ENCODE measurements around the gene NUFIP1.

DNA sequence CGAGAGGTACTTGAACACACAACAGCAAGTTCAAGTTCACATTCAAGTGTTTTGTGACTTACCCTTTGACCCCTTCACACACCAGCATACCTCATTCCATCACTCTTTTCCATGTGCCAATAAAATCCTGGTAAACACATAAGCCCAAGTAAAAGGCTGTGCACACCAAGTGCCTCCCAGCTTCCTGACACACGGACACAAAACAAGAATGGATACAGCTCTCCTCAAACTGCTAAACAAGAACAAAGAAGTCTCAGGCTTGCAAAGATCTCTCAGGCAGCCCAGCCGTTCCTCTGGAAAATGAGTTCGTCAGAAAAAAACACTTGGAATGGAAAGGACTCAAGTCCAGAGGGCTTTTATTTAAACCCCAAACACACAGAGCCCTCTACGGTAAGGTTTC is 83.7 kb downstream of the NUFIP1 start:
- TF ChIP-seq, protein P1, sequence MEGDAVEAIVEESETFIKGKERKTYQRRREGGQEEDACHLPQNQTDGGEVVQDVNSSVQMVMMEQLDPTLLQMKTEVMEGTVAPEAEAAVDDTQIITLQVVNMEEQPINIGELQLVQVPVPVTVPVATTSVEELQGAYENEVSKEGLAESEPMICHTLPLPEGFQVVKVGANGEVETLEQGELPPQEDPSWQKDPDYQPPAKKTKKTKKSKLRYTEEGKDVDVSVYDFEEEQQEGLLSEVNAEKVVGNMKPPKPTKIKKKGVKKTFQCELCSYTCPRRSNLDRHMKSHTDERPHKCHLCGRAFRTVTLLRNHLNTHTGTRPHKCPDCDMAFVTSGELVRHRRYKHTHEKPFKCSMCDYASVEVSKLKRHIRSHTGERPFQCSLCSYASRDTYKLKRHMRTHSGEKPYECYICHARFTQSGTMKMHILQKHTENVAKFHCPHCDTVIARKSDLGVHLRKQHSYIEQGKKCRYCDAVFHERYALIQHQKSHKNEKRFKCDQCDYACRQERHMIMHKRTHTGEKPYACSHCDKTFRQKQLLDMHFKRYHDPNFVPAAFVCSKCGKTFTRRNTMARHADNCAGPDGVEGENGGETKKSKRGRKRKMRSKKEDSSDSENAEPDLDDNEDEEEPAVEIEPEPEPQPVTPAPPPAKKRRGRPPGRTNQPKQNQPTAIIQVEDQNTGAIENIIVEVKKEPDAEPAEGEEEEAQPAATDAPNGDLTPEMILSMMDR (IDR thresholded peaks at IDR 0.05 in 4 of 5, conservative IDR thresholded peaks at IDR 0.05 in 1 of 5): no peak
- TF ChIP-seq POLR2A (IDR thresholded peaks at IDR 0.05): no peak
